Measurements from ENCODE around the gene CTNNA3. TPM values are rescaled to one million over a fixed set of nuclear protein-coding genes. Genes with fewer than 3 reads are reported as not detected.

The CTNNA3 gene
- total and polyA plus RNA-seq, 7 donors: 0.85 to 66.2 (median 28.1) TPM

- Histone ChIP-seq H3K4me1 (no peaks in the 10 kb centered on the region), H3K27ac (no peak overlapping the region), H3K4me3 (no peak overlapping the region), H3K36me3 (ENCODE audit: insufficient read depth in 1 of 2, low read depth in 1 of 2) (no peaks in the 10 kb centered on the region), H3K27me3 (ENCODE audit: insufficient read depth in 3 of 3, low read length in 2 of 3) (no peaks in the 10 kb centered on the region), H3K9me3 (peaks cover 13% of the 10 kb centered on the region)
- no peak for DNase-seq
- intact Hi-C loops (cut with DNase I): no loop called here
- no peak for ATAC-seq
- TF ChIP-seq CTCF (IDR thresholded peaks at IDR 0.05): no peak
Observed at GRCh38 chr10:66228887-66229286, 1467.1 kb downstream of the CTNNA3 start.

DNA sequence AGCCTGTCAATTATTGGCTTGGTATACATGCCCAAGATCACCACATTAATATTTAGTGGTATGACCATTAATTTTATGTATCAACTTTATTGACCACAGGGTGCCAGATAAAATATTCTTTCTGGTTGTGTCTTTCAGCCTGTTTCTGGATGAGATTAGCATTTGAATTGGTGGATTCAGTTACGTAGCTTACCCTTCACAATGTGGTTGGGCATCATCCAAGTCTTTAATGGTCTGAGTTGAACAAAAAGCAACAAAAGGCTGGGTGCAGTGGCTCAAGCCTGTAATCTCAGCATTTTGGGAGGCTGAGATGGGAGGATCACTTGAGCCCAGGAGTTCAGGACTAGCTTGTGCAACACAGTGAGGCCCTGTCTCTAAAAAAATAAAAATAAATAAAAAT is 1472.3 kb downstream of the CTNNA3 start:
- H3K4me1 ChIP-seq: no peaks in the 10 kb centered on the region
- H3K4me3 ChIP-seq: no peak overlapping the region
- intact Hi-C loops (cut with DNase I): no loop called here
- 60 to 86% (median 76%) methylated on average over 1 of the region's 1 CpG for WGBS, 3 donors
- no peaks in the 10 kb centered on the region for H3K36me3 ChIP-seq (ENCODE audit: insufficient read depth in 1 of 2, low read depth in 1 of 2)
- no peak overlapping the region for H3K27ac ChIP-seq
- H3K27me3 ChIP-seq (ENCODE audit: insufficient read depth in 3 of 3, low read length in 2 of 3): no peaks in the 10 kb centered on the region
- ATAC-seq: no peak
- TF ChIP-seq CTCF (IDR thresholded peaks at IDR 0.05): no peak
- peaks cover 3% of the 10 kb centered on the region for H3K9me3 ChIP-seq
- no peak for DNase-seq

GRCh38 chr10:66222462-66223046 is 1473.4 kb downstream of the CTNNA3 start:
- no peaks in the 10 kb centered on the region for H3K27me3 ChIP-seq (ENCODE audit: insufficient read depth in 3 of 3, low read length in 2 of 3)
- no peaks in the 10 kb centered on the region for H3K9me3 ChIP-seq
- H3K4me3 ChIP-seq: no peak overlapping the region
- DNase-seq: no peak
- no peak overlapping the region for H3K27ac ChIP-seq
- intact Hi-C loops (cut with DNase I): no loop called here
- H3K36me3 ChIP-seq (ENCODE audit: insufficient read depth in 1 of 2, low read depth in 1 of 2): no peaks in the 10 kb centered on the region
- WGBS, 3 donors: 81 to 87% (median 82%) methylated on average over 3 of the region's 3 CpGs
- no peak for TF ChIP-seq CTCF (IDR thresholded peaks at IDR 0.05)
- H3K4me1 ChIP-seq: no peaks in the 10 kb centered on the region
- no peak for ATAC-seq

GRCh38 chr10:66218981-66219587 is 1476.9 kb downstream of the CTNNA3 start:
- Histone ChIP-seq H3K27me3 (ENCODE audit: insufficient read depth in 3 of 3, low read length in 2 of 3) (no peaks in the 10 kb centered on the region), H3K4me3 (no peak overlapping the region), H3K27ac (no peak overlapping the region), H3K9me3 (no peaks in the 10 kb centered on the region), H3K4me1 (no peaks in the 10 kb centered on the region), H3K36me3 (ENCODE audit: insufficient read depth in 1 of 2, low read depth in 1 of 2) (no peaks in the 10 kb centered on the region)
- no peak for TF ChIP-seq CTCF (IDR thresholded peaks at IDR 0.05)
- ATAC-seq (no peak), DNase-seq (no peak)
- 72 to 87% (median 80%) methylated on average over 5 of the region's 5 CpGs for WGBS, 3 donors
- intact Hi-C loops (cut with DNase I): no loop called here

DNA sequence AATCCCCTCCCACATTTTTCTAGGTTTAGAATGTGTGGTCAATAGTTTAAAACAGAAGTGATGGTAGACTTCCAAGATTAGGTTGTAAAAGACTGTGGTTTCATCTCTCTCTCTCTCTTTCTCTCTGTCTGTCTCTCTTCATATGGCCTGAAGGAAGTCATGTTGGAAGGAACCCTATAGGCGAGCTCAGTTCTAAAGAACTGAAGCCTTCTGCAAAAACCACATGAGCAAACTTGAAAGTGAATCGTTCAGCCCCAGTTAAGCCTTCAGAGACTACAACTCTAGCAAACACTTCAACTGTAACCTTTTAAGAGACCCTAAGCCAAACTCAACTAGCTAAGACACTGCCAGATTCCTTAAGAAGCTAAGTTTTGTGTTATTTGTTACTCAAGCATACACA is 1477.7 kb downstream of the CTNNA3 start:
- no peak overlapping the region for H3K4me3 ChIP-seq
- ATAC-seq (no peak), DNase-seq (no peak)
- intact Hi-C loops (cut with DNase I): no loop called here
- TF ChIP-seq CTCF (IDR thresholded peaks at IDR 0.05): no peak
- H3K4me1 ChIP-seq: no peaks in the 10 kb centered on the region
- WGBS, 3 donors: 85 to 88% (median 86%) methylated on average over 2 of the region's 2 CpGs
- H3K27me3 ChIP-seq (ENCODE audit: insufficient read depth in 3 of 3, low read length in 2 of 3): no peaks in the 10 kb centered on the region
- H3K9me3 ChIP-seq: no peaks in the 10 kb centered on the region
- H3K27ac ChIP-seq: no peak overlapping the region
- no peaks in the 10 kb centered on the region for H3K36me3 ChIP-seq (ENCODE audit: insufficient read depth in 1 of 2, low read depth in 1 of 2)

All from psoas muscle (tissue), 8 donors.